HG03175 (cell line): ENCODE data around the gene ZNF804A.
"Not testable (repeated sequence)": the region's sequence is repeated elsewhere in the genome, so short reads cannot be mapped to it uniquely, and the experiment has no call there.

ENCODE experiments used
- ATAC-seq: cut with Tn5 transposase; IDR thresholded peaks from one replicate; pipeline ENCODE4 v1.9.1; 2021; ENCODE audit warnings: mild to moderate bottlenecking, moderate library complexity; ENCODE audit not compliant: unreplicated experiment

The ZNF804A gene

GRCh38 chr2:184698476-184698875 is 100.1 kb downstream of the ZNF804A start:
- ATAC-seq: no peak

- no peak for ATAC-seq
Measured at GRCh38 chr2:184721881-184722280, 123.6 kb downstream of the ZNF804A start.

GRCh38 chr2:184727813-184728212 is 129.5 kb downstream of the ZNF804A start:
- ATAC-seq: no peak

GRCh38 chr2:184728411-184728810 is 130.1 kb downstream of the ZNF804A start:
- ATAC-seq: no peak

- ATAC-seq: no peak
Measured at GRCh38 chr2:184729581-184729980, 131.3 kb downstream of the ZNF804A start.

- peak; percentile 45 for ATAC-seq
Measured at GRCh38 chr2:184730288-184730687, 132.0 kb downstream of the ZNF804A start.

GRCh38 chr2:184734338-184734737 is 136.0 kb downstream of the ZNF804A start:
- ATAC-seq: no peak

- ATAC-seq: no peak
Measured at GRCh38 chr2:184735611-184736010, 137.3 kb downstream of the ZNF804A start.

GRCh38 chr2:184743096-184743495 is 144.8 kb downstream of the ZNF804A start:
- ATAC-seq: no peak

GRCh38 chr2:184756161-184756560 is 157.8 kb downstream of the ZNF804A start:
- no peak for ATAC-seq

- no peak for ATAC-seq
Measured at GRCh38 chr2:184756885-184757284, 158.6 kb downstream of the ZNF804A start.

GRCh38 chr2:184759557-184760255 is 161.4 kb downstream of the ZNF804A start:
- not testable (repeated sequence) for ATAC-seq

GRCh38 chr2:184760931-184761330 is 162.6 kb downstream of the ZNF804A start:
- no peak for ATAC-seq

- no peak for ATAC-seq
Measured at GRCh38 chr2:184765112-184765895, 167.0 kb downstream of the ZNF804A start.

- ATAC-seq: no peak
Measured at GRCh38 chr2:184767059-184767458, 168.7 kb downstream of the ZNF804A start.

- no peak for ATAC-seq
Measured at GRCh38 chr2:184769023-184769422, 170.7 kb downstream of the ZNF804A start.

GRCh38 chr2:184769686-184770085 is 171.4 kb downstream of the ZNF804A start:
- no peak for ATAC-seq

GRCh38 chr2:184779777-184780176 is 181.4 kb downstream of the ZNF804A start:
- no peak for ATAC-seq

- no peak for ATAC-seq
Measured at GRCh38 chr2:184780384-184780783, 182.1 kb downstream of the ZNF804A start.

GRCh38 chr2:184780944-184781343 is 182.6 kb downstream of the ZNF804A start:
- no peak for ATAC-seq

GRCh38 chr2:184783576-184783975 is 185.2 kb downstream of the ZNF804A start:
- ATAC-seq: no peak

- ATAC-seq: no peak
Measured at GRCh38 chr2:184793176-184793575, 194.8 kb downstream of the ZNF804A start.
